ENCODE results near the gene AOPEP.

DNA sequence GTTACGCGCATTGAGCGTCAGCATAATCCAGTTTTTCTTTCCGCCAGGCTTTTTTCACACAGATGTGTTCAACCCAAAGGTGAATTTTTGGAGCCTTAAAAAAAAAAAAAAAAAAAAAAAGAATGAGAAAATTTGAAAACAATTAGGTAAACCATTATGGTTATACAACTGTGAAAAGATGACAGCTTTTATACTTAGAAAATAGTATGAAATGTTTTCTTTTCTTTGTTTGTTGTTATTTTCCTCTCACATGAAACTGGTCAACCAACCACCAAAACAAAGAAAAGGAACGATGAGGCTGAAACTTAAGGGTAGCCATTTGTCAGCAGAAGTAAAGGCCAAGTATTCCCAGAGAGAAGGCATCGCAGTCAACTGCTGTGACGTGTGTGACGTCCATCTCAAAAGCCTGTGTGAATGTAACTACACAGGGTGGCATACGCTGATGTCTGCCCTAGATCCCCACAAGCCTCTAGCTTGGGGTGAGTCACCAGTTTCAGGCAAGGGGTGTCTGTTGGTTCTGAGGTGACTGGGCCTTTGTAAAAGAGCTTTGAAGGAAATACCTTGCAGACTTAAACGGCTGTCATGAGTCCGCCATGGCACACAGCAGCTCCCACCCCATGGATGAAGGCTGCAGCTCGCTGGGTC, 182.9 kb downstream of the AOPEP start:
- TF ChIP-seq CTCF (IDR thresholded peaks at IDR 0.05; ENCODE audit: low read depth, low read length, poor library complexity, severe bottlenecking) (no peak), EZH2phosphoT487 (IDR thresholded peaks at IDR 0.05; ENCODE audit: borderline replicate concordance, low read length) (no peak)

All from DOHH2 (cell line).